Endothelial cell (in vitro differentiated cells): Measurements from ENCODE around the gene TMEM163. TPM values are rescaled to one million over a fixed set of nuclear protein-coding genes. Genes with fewer than 3 reads are reported as not detected.

Experiments used
- DNase-seq: peaks from one replicate; pipeline ENCODE4 v3.0.0; 2021; ENCODE audit warnings: low spot score
- H3K27ac Mint-ChIP-seq: one replicate; pipeline ENCODE4 v1.8.0; 2021; ENCODE audit warnings: mixed read lengths, inconsistent platforms; ENCODE audit not compliant: unreplicated experiment
- H3K27me3 Mint-ChIP-seq: one replicate; pipeline ENCODE4 v1.8.0; 2021; ENCODE audit warnings: mild to moderate bottlenecking, moderate library complexity, mixed read lengths, inconsistent platforms; ENCODE audit not compliant: unreplicated experiment
- H3K36me3 Mint-ChIP-seq: one replicate; pipeline ENCODE4 v1.8.0; 2021; ENCODE audit warnings: mild to moderate bottlenecking, low read depth, mixed read lengths, inconsistent platforms; ENCODE audit not compliant: unreplicated experiment
- H3K4me1 Mint-ChIP-seq: one replicate; pipeline ENCODE4 v1.8.0; 2021; ENCODE audit warnings: mild to moderate bottlenecking, mixed read lengths, inconsistent platforms; ENCODE audit not compliant: unreplicated experiment
- H3K4me3 Mint-ChIP-seq: one replicate; pipeline ENCODE4 v1.8.0; 2021; ENCODE audit warnings: mild to moderate bottlenecking, mixed read lengths, inconsistent platforms; ENCODE audit not compliant: unreplicated experiment
- H3K9me3 Mint-ChIP-seq: one replicate; pipeline ENCODE4 v1.8.0; 2021; ENCODE audit warnings: mixed read lengths, inconsistent platforms; ENCODE audit not compliant: unreplicated experiment
- CTCF ChIP-seq: fragments of 200-600 bp; sonication (generic); IDR thresholded peaks from one replicate; pipeline ENCODE4 v1.5.0; 2021; ENCODE audit warnings: antibody characterized with exemption; ENCODE audit not compliant: unreplicated experiment
- total RNA-seq: library from RNA; stranded (reverse); fragmentation: NEBNext Ultra II Directional; extraction: Animal tissue kit (Norgen Biotek cat#: 25700); gene quantifications from one replicate; pipeline ENCODE4 v1.2.1, GENCODE V29; 2021; ENCODE audit not compliant: unreplicated experiment

The TMEM163 gene
- total RNA-seq, 1 donor from 2014 or later: 150 TPM

- Mint-ChIP-seq H3K4me1 (peaks cover 23% of the 10 kb centered on the region), H3K9me3 (no peaks in the 10 kb centered on the region), H3K4me3 (no peak overlapping the region), H3K27me3 (peaks cover 17% of the 10 kb centered on the region), H3K27ac (no peak overlapping the region), H3K36me3 (peaks cover 30% of the 10 kb centered on the region)
- DNase-seq: no peak
- no peak for TF ChIP-seq CTCF
Measured at GRCh38 chr2:134668821-134669220, 50.0 kb downstream of the TMEM163 start.

- Mint-ChIP-seq H3K36me3 (peaks cover 20% of the 10 kb centered on the region), H3K4me1 (peaks cover 20% of the 10 kb centered on the region), H3K27ac (no peak overlapping the region), H3K4me3 (no peak overlapping the region), H3K27me3 (peaks cover 14% of the 10 kb centered on the region), H3K9me3 (no peaks in the 10 kb centered on the region)
- no peak for TF ChIP-seq CTCF
- DNase-seq: no peak
Measured at GRCh38 chr2:134667541-134667940, 51.3 kb downstream of the TMEM163 start.

GRCh38 chr2:134667081-134667480, 51.7 kb downstream of the TMEM163 start:
- DNase-seq: no peak
- no peak for TF ChIP-seq CTCF
- H3K4me3 Mint-ChIP-seq: no peak overlapping the region
- no peak overlapping the region for H3K27ac Mint-ChIP-seq
- H3K4me1 Mint-ChIP-seq: peaks cover 20% of the 10 kb centered on the region
- no peaks in the 10 kb centered on the region for H3K9me3 Mint-ChIP-seq
- peaks cover 20% of the 10 kb centered on the region for H3K36me3 Mint-ChIP-seq
- H3K27me3 Mint-ChIP-seq: peaks cover 14% of the 10 kb centered on the region

GRCh38 chr2:134665727-134666506, 52.9 kb downstream of the TMEM163 start:
- H3K27me3 Mint-ChIP-seq: peaks cover 12% of the 10 kb centered on the region
- H3K4me1 Mint-ChIP-seq: peaks cover 16% of the 10 kb centered on the region
- no peak for DNase-seq
- no peak overlapping the region for H3K27ac Mint-ChIP-seq
- no peak for TF ChIP-seq CTCF
- no peak overlapping the region for H3K4me3 Mint-ChIP-seq
- peaks cover 22% of the 10 kb centered on the region for H3K36me3 Mint-ChIP-seq
- no peaks in the 10 kb centered on the region for H3K9me3 Mint-ChIP-seq
